ENCODE data around the gene LGALS1.

DNA sequence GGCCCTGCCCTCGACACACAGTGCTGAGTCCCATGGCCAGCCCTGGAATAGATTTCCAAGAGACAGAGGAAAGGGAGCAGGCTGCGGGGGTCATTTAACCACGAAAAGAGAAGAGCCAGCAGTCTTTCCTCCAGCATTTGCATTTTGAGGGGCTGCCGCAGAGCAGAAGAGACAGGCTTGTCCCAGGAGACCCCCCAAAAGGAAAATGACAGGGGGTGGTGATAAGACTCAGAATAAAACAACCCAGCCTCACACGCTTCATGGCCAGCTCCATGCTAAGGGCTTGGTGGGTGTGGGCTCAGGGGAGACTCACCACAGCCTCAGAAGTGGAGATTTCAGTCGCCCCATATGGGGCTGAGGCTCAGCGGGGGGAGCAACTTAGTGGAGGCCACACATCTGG lies 38.3 kb downstream of the LGALS1 start:
- TF ChIP-seq GATA3 (IDR thresholded peaks at IDR 0.05; ENCODE audit: low read depth, low read length) = no peak
- no peak for TF ChIP-seq GATA2 (IDR thresholded peaks at IDR 0.05; ENCODE audit: low read depth, low read length)
